H1 (cell line): Measurements from ENCODE around the gene TCEAL1. TPM values are rescaled to one million over a fixed set of nuclear protein-coding genes. Genes with fewer than 3 reads are reported as not detected.
A peak's percentile ranks its signal among the peaks of the same experiment; 100 is the strongest.

ENCODE experiments used
- CTCF ChIA-PET: fragments of 300-600 bp; sonication (Branson Sonifier 250); formaldehyde crosslinking; loops from one replicate; lab custom pipeline; 2021; ENCODE audit not compliant: partially characterized antibody; lab: Charles Lee
- POLR2A ChIA-PET: fragments of 300-600 bp; sonication (Branson Sonifier 250); formaldehyde crosslinking; loops from one replicate; lab custom pipeline; 2021; ENCODE audit warnings: inconsistent platforms; ENCODE audit not compliant: partially characterized antibody; lab: Charles Lee
- DNase-seq, 2 experiments: peaks; one replicate each; pipeline versions ENCODE4 v3.0.0 to v3.0.0-alpha.2; 2010 to 2022; ENCODE audit warnings: low spot score in 2 of 2, low read depth in 1 of 2, mixed read lengths in 1 of 2
- FAIRE-seq: peaks from 2 replicates; lab custom pipeline; 2011; peaks lifted over from hg19 to GRCh38; lab: Jason Lieb, UNC
- H2AFZ ChIP-seq: 2 replicates; pipeline ENCODE4 v1.8.1; 2012; ENCODE audit warnings: low read length, inconsistent platforms
- H2AK5ac ChIP-seq: 2 replicates; pipeline ENCODE4 v1.6.1; 2013; ENCODE audit warnings: low read depth, low read length
- H2BK120ac ChIP-seq: replicated peaks from 2 replicates; pipeline ENCODE3; 2013; ENCODE audit warnings: low read depth, low read length, inconsistent platforms
- H2BK12ac ChIP-seq: 2 replicates; pipeline ENCODE4 v1.6.1; 2013; ENCODE audit warnings: low read depth, low read length
- H2BK15ac ChIP-seq: 2 replicates; pipeline ENCODE4 v1.6.1; 2013; ENCODE audit warnings: low read length
- H2BK20ac ChIP-seq: 2 replicates; pipeline ENCODE4 v1.6.1; 2013; ENCODE audit warnings: low read length
- H2BK5ac ChIP-seq: 2 replicates; pipeline ENCODE4 v1.6.1; 2013; ENCODE audit warnings: low read depth, low read length
- H3K14ac ChIP-seq: 2 replicates; pipeline ENCODE4 v1.6.1; 2013; ENCODE audit warnings: inconsistent platforms; ENCODE audit not compliant: insufficient read length
- H3K18ac ChIP-seq: 2 replicates; pipeline ENCODE4 v1.6.1; 2013; ENCODE audit warnings: low read length; ENCODE audit errors: extremely low read depth
- H3K23ac ChIP-seq: 2 replicates; pipeline ENCODE4 v1.6.1; 2013; ENCODE audit warnings: inconsistent platforms; ENCODE audit not compliant: insufficient read length
- H3K23me2 ChIP-seq: 2 replicates; pipeline ENCODE4 v1.6.1; 2013; ENCODE audit warnings: low read depth, low read length
- H3K27ac ChIP-seq: 2 replicates; pipeline ENCODE4 v1.6.1; 2011; ENCODE audit warnings: low read depth, low read length, inconsistent platforms
- H3K27me3 ChIP-seq, 4 experiments: replicated peaks in 1 of 4; 1 replicate in 1 of 4; 2 replicates in 3 of 4; pipeline versions ENCODE4 v1.6.1 to v1.8.1; 2011 to 2013; ENCODE audit warnings: low read length in 3 of 4, mild to moderate bottlenecking in 3 of 4, inconsistent platforms in 2 of 4, mixed read lengths in 2 of 4, moderate library complexity in 1 of 4; ENCODE audit not compliant: control insufficient read depth in 3 of 4, insufficient read depth in 3 of 4; ENCODE audit errors: extremely low read depth in 1 of 4
- H3K36me3 ChIP-seq, 4 experiments: 2 replicates each; pipeline versions ENCODE4 v1.6.1 to v1.8.1; 2011 to 2013; ENCODE audit warnings: mild to moderate bottlenecking in 4 of 4, low read length in 3 of 4, moderate library complexity in 2 of 4, control low read depth in 1 of 4, inconsistent platforms in 1 of 4; ENCODE audit not compliant: insufficient read depth in 4 of 4, control insufficient read depth in 2 of 4
- H3K4ac ChIP-seq: replicated peaks from 2 replicates; pipeline ENCODE3; 2013; ENCODE audit warnings: low read length, low read depth, mixed read lengths, inconsistent platforms; ENCODE audit not compliant: insufficient read length
- H3K4me1 ChIP-seq, 4 experiments: replicated peaks in 1 of 4; 1 replicate in 1 of 4; 2 replicates in 3 of 4; pipeline versions ENCODE4 v1.6.1 to v1.8.1; 2011 to 2013; ENCODE audit warnings: low read length in 3 of 4, inconsistent platforms in 2 of 4, mixed read lengths in 1 of 4; ENCODE audit not compliant: insufficient read depth in 4 of 4, control insufficient read depth in 3 of 4
- H3K4me2 ChIP-seq, 2 experiments: 2 replicates each; pipeline versions ENCODE4 v1.6.1 to v1.8.1; 2011 to 2013; ENCODE audit warnings: low read depth in 2 of 2, low read length in 2 of 2, control low read depth in 1 of 2, inconsistent platforms in 1 of 2, mild to moderate bottlenecking in 1 of 2; ENCODE audit not compliant: insufficient read depth in 1 of 2
- H3K4me3 ChIP-seq, 4 experiments: fragments of 200-600, 300-600 bp in 1 of 4; sonication (generic), shearing (Covaris generic), sonication (Bioruptor Twin) in 1 of 4; 2 replicates each; pipeline versions ENCODE4 v1.5.1 to v1.8.1; 2011 to 2016; ENCODE audit warnings: low read length in 4 of 4, low read depth in 3 of 4, control low read depth in 2 of 4, inconsistent platforms in 2 of 4, mild to moderate bottlenecking in 2 of 4, mixed read lengths in 1 of 4, moderate library complexity in 1 of 4; ENCODE audit not compliant: insufficient read depth in 2 of 4; ENCODE audit errors: extremely low read depth in 1 of 4
- H3K56ac ChIP-seq: replicated peaks from 2 replicates; pipeline ENCODE3; 2013; ENCODE audit warnings: low read depth, mild to moderate bottlenecking, mixed read lengths, low read length, inconsistent platforms; ENCODE audit not compliant: insufficient read length
- H3K79me1 ChIP-seq: 2 replicates; pipeline ENCODE4 v1.6.1; 2013; ENCODE audit warnings: low read depth, low read length, control low read depth
- H3K79me2 ChIP-seq, 2 experiments: 2 replicates each; pipeline versions ENCODE4 v1.6.1 to v1.8.1; 2012 to 2013; ENCODE audit warnings: low read length in 2 of 2, mild to moderate bottlenecking in 2 of 2, inconsistent platforms in 1 of 2; ENCODE audit not compliant: insufficient read depth in 2 of 2, control insufficient read depth in 1 of 2
- H3K9ac ChIP-seq, 4 experiments: replicated peaks in 1 of 4; 1 replicate in 1 of 4; 2 replicates in 3 of 4; pipeline versions ENCODE4 v1.6.1 to v1.8.1; 2011 to 2013; ENCODE audit warnings: low read depth in 3 of 4, low read length in 3 of 4, control low read depth in 2 of 4, mild to moderate bottlenecking in 2 of 4, moderate library complexity in 2 of 4, inconsistent platforms in 1 of 4; ENCODE audit errors: extremely low read depth in 1 of 4
- H3K9me3 ChIP-seq, 2 experiments: 2 replicates each; pipeline versions ENCODE4 v1.6.1 to v1.8.1; 2012 to 2013; ENCODE audit warnings: mild to moderate bottlenecking in 2 of 2, moderate library complexity in 2 of 2, control low read depth in 1 of 2, inconsistent platforms in 1 of 2, low read depth in 1 of 2, low read length in 1 of 2, mixed read lengths in 1 of 2; ENCODE audit not compliant: insufficient read depth in 2 of 2
- H4K20me1 ChIP-seq, 2 experiments: replicated peaks in 1 of 2; 2 replicates each; pipeline versions ENCODE3 to v1.8.1; 2011 to 2013; ENCODE audit warnings: inconsistent platforms in 2 of 2, low read length in 2 of 2, mild to moderate bottlenecking in 1 of 2; ENCODE audit not compliant: insufficient read depth in 2 of 2, control insufficient read depth in 1 of 2
- H4K5ac ChIP-seq: 2 replicates; pipeline ENCODE4 v1.6.1; 2013; ENCODE audit warnings: low read length, low read depth, mixed read lengths, inconsistent platforms; ENCODE audit not compliant: insufficient read length
- H4K8ac ChIP-seq: 2 replicates; pipeline ENCODE4 v1.8.0; 2013; ENCODE audit warnings: mild to moderate bottlenecking, moderate library complexity, low read length, inconsistent platforms; ENCODE audit not compliant: insufficient read depth; ENCODE audit errors: extremely low read depth
- H4K91ac ChIP-seq: replicated peaks from 2 replicates; pipeline ENCODE3; 2013; ENCODE audit warnings: low read length, mixed read lengths, inconsistent platforms; ENCODE audit not compliant: insufficient read length
- EGR1 ChIP-seq: IDR thresholded peaks from 2 replicates; pipeline ENCODE4 v1.6.1; 2011; ENCODE audit warnings: low read depth, low read length, borderline replicate concordance
- KDM4A ChIP-seq: IDR thresholded peaks from one replicate; pipeline ENCODE4 v1.7.1; 2012; ENCODE audit warnings: low read depth, mild to moderate bottlenecking, moderate library complexity, low read length, inconsistent platforms; ENCODE audit not compliant: severe bottlenecking
- SIRT6 ChIP-seq: IDR thresholded peaks from one replicate; pipeline ENCODE4 v1.7.1; 2012; ENCODE audit warnings: low read length, inconsistent platforms
- SRF ChIP-seq: IDR thresholded peaks from 2 replicates; pipeline ENCODE4 v1.6.1; 2011; ENCODE audit warnings: mild to moderate bottlenecking, low read depth, low read length, moderate library complexity
- TEAD4 ChIP-seq: IDR thresholded peaks from 2 replicates; pipeline ENCODE4 v1.6.1; 2012; ENCODE audit warnings: low read depth, low read length, inconsistent platforms, mixed read lengths
- YY1 ChIP-seq: IDR thresholded peaks from 2 replicates; pipeline ENCODE4 v1.6.1; 2011; ENCODE audit warnings: low read depth, mild to moderate bottlenecking, low read length
- WGBS, 2 experiments: shearing (Covaris generic) in 1 of 2; methylation state at CpG; one replicate each; pipeline versions ENCODE4 v1.1.6 to v1.1.7; 2013 to 2015; ENCODE audit warnings: low lambda C conversion rate in 2 of 2, mixed read lengths in 2 of 2, inconsistent platforms in 1 of 2, low coverage in 1 of 2, missing lambda C conversion rate in 1 of 2; ENCODE audit not compliant: insufficient replicate concordance in 2 of 2, insufficient coverage in 1 of 2, insufficient read length in 1 of 2; ENCODE audit errors: extremely low coverage in 1 of 2, missing lambda C conversion rate in 1 of 2; 5-methylcytosine and 5-hydroxymethylcytosine counted together
- polyA plus RNA-seq, 7 experiments: library from polyadenylated mRNA; depleted of rRNA in 3 of 7; stranded (reverse) in 5 of 7; unstranded in 2 of 7; fragments of >200 nt in 5 of 7; fragments of 200-250 nt in 2 of 7; gene quantifications; 1 replicate in 5 of 7; 2 replicates in 1 of 7; 4 replicates in 1 of 7; pipeline versions ENCODE4 v1.2.1 to v1.2.3, GENCODE V29; 2011 to 2013; ENCODE audit warnings: missing spikeins in 2 of 7, mixed read lengths in 2 of 7
- total RNA-seq: library from RNA; stranded (reverse); fragmentation: NEBNext Ultra II Directional; extraction: Animal tissue kit (Norgen Biotek cat#: 25700); gene quantifications from 2 replicates; pipeline ENCODE4 v1.2.1, GENCODE V29; 2021

The TCEAL1 gene
- total and polyA plus RNA-seq, 2 of the 8 experiments (the other 6 are each of a cell fraction or from before 2014, with no cell fraction given): 3.9 to 4.1 TPM

GRCh38 chrX:103663981-103664762 is 35.4 kb downstream of the TCEAL1 start:
- DNase-seq (peak in 1 of 2 experiments; percentile 57), FAIRE-seq (no peak)
- Histone ChIP-seq H3K23me2 (no peaks in the 10 kb centered on the region), H2AFZ (peak overlapping the region; percentile 81), H2BK20ac (no peak overlapping the region), H3K4me1 (no peaks in the 10 kb centered on the region), H3K4me3 (peak overlapping the region; percentile 24 to 63 (median 36); a peak in 7 of 8 replicates), H2BK15ac (no peak overlapping the region), H2AK5ac (no peak overlapping the region), H3K56ac (no peak overlapping the region), H3K9me3 (no peaks in the 10 kb centered on the region), H3K23ac (no peak overlapping the region), H3K14ac (no peak overlapping the region), H3K36me3 (no peaks in the 10 kb centered on the region), H4K5ac (no peak overlapping the region), H3K4me2 (peak overlapping the region; percentile 64 to 90), H3K27ac (no peak overlapping the region), H4K91ac (no peak overlapping the region), H3K79me1 (no peaks in the 10 kb centered on the region), H3K9ac (peak overlapping the region in 1 of 4 experiments; percentile 48; a peak in 1 of 7 replicates), H2BK120ac (no peak overlapping the region), H3K4ac (no peak overlapping the region), H3K27me3 (no peaks in the 10 kb centered on the region), H4K8ac (no peak overlapping the region), H3K18ac (no peak overlapping the region; the same call in 1 of the 2 replicates), H3K79me2 (no peaks in the 10 kb centered on the region), H2BK12ac (no peak overlapping the region), H2BK5ac (no peak overlapping the region), H4K20me1 (no peaks in the 10 kb centered on the region)
- peak; percentile 15 for TF ChIP-seq KDM4A
- no peak for TF ChIP-seq EGR1
- 0 out of 2 replicates have a peak, but pooled peaks have one; percentile 38 for TF ChIP-seq YY1
- no peak for TF ChIP-seq TEAD4
- TF ChIP-seq SRF: no peak
- no peak for TF ChIP-seq SIRT6
- POLR2A ChIA-PET: interaction anchor here (0.8 to 2.4 kb wide), 6 partner anchors 8 to 35 kb away, joined by 3 to 7 read pairs (median 3); partner anchors contain the start of gene MORF4L2
- 26% methylated on average over 12 of the region's 23 CpGs; no CpG with 5 or more reads in 1 of the 2 experiments for WGBS, 2 experiments
- CTCF ChIA-PET: interaction anchor here (1.1 to 2.5 kb wide), 3 partner anchors 34 to 131 kb away, joined by 3 to 8 read pairs (median 7); no protein-coding TSS in a partner anchor
